Measurements from ENCODE around the gene ADAMTS9. TPM values are rescaled to one million over a fixed set of nuclear protein-coding genes. Genes with fewer than 3 reads are reported as not detected.

ADAMTS9 gene
- total and polyA plus RNA-seq, 10 donors, result 9.1 to 112 (median 34.8) TPM

- DNase-seq, result no peak
- H3K27ac ChIP-seq, result no peak overlapping the region
- TF ChIP-seq CTCF (IDR thresholded peaks at IDR 0.05 in 8 of 11, conservative IDR thresholded peaks at IDR 0.05 in 3 of 11) (no peak), POLR2A (IDR thresholded peaks at IDR 0.05) (no peak)
- H3K4me3 ChIP-seq, result no peak overlapping the region
- 89 to 100% (median 96%) methylated on average over 1 of the region's 1 CpG for WGBS, 5 donors
- H3K36me3 ChIP-seq, result peaks cover 0 to 6% (median 0%) of the 10 kb centered on the region in 6 donors
- H3K4me1 ChIP-seq, result no peaks in the 10 kb centered on the region
- H3K9me3 ChIP-seq, result no peaks in the 10 kb centered on the region
- intact Hi-C loops (cut with DNase I; ENCODE audit: low total_unique reads), result no loop called here
- no peaks in the 10 kb centered on the region for H3K27me3 ChIP-seq (replicated peaks in 1 of 7)
Observed at GRCh38 chr3:64571982-64572381, 115.8 kb downstream of the ADAMTS9 start.

- Histone ChIP-seq H3K36me3 (peaks cover 0 to 6% (median 0%) of the 10 kb centered on the region in 6 donors), H3K4me1 (no peaks in the 10 kb centered on the region), H3K9me3 (no peaks in the 10 kb centered on the region), H3K27ac (no peak overlapping the region), H3K27me3 (replicated peaks in 1 of 7) (no peaks in the 10 kb centered on the region), H3K4me3 (no peak overlapping the region)
- DNase-seq, result no peak
- intact Hi-C loops (cut with DNase I; ENCODE audit: low total_unique reads), result no loop called here
- no peak for TF ChIP-seq POLR2AphosphoS5 (IDR thresholded peaks at IDR 0.05)
- no peak for TF ChIP-seq POLR2A (IDR thresholded peaks at IDR 0.05)
- no peak for TF ChIP-seq CTCF (IDR thresholded peaks at IDR 0.05 in 8 of 11, conservative IDR thresholded peaks at IDR 0.05 in 3 of 11)
- 67 to 82% (median 79%) methylated on average over 5 of the region's 5 CpGs for WGBS, 5 donors
Observed at GRCh38 chr3:64568895-64569517, 118.8 kb downstream of the ADAMTS9 start.

- TF ChIP-seq CTCF (IDR thresholded peaks at IDR 0.05 in 8 of 11, conservative IDR thresholded peaks at IDR 0.05 in 3 of 11) (no peak), POLR2A (IDR thresholded peaks at IDR 0.05) (no peak), POLR2AphosphoS5 (IDR thresholded peaks at IDR 0.05) (no peak)
- intact Hi-C loops (cut with DNase I; ENCODE audit: low total_unique reads), result no loop called here
- WGBS, 5 donors, result 65 to 81% (median 73%) methylated on average over 3 of the region's 3 CpGs
- no peak overlapping the region for H3K4me3 ChIP-seq
- H3K9me3 ChIP-seq, result no peaks in the 10 kb centered on the region
- H3K4me1 ChIP-seq, result no peaks in the 10 kb centered on the region
- H3K36me3 ChIP-seq, result peaks cover 0 to 6% (median 0%) of the 10 kb centered on the region in 6 donors
- DNase-seq, result no peak
- H3K27me3 ChIP-seq (replicated peaks in 1 of 7), result no peaks in the 10 kb centered on the region
- H3K27ac ChIP-seq, result no peak overlapping the region
Observed at GRCh38 chr3:64566859-64567258, 120.9 kb downstream of the ADAMTS9 start.

- Histone ChIP-seq H3K36me3 (peaks cover 0 to 37% (median 6%) of the 10 kb centered on the region in 6 donors), H3K4me3 (no peak overlapping the region), H3K27me3 (replicated peaks in 1 of 7) (no peaks in the 10 kb centered on the region), H3K4me1 (no peaks in the 10 kb centered on the region), H3K9me3 (no peaks in the 10 kb centered on the region), H3K27ac (no peak overlapping the region)
- intact Hi-C loops (cut with DNase I; ENCODE audit: low total_unique reads), result no loop called here
- no peak for DNase-seq
- TF ChIP-seq POLR2AphosphoS5 (IDR thresholded peaks at IDR 0.05) (no peak), CTCF (IDR thresholded peaks at IDR 0.05 in 8 of 11, conservative IDR thresholded peaks at IDR 0.05 in 3 of 11) (no peak), POLR2A (IDR thresholded peaks at IDR 0.05) (no peak)
- 74 to 85% (median 78%) methylated on average over 3 of the region's 3 CpGs for WGBS, 5 donors
Observed at GRCh38 chr3:64563751-64564150, 124.0 kb downstream of the ADAMTS9 start.
